COLO668 (cell line): ENCODE data around the gene KRT78.
A peak's percentile ranks its signal among the peaks of the same experiment; 100 is the strongest.
"Not testable (repeated sequence)": the region's sequence is repeated elsewhere in the genome, so short reads cannot be mapped to it uniquely, and the experiment has no call there.

Experiments used
- DNase-seq: peaks from one replicate; lab custom pipeline; 2025; ENCODE audit not compliant: unreplicated experiment; lab: John Stamatoyannopoulos, UW

Gene KRT78, protein sequence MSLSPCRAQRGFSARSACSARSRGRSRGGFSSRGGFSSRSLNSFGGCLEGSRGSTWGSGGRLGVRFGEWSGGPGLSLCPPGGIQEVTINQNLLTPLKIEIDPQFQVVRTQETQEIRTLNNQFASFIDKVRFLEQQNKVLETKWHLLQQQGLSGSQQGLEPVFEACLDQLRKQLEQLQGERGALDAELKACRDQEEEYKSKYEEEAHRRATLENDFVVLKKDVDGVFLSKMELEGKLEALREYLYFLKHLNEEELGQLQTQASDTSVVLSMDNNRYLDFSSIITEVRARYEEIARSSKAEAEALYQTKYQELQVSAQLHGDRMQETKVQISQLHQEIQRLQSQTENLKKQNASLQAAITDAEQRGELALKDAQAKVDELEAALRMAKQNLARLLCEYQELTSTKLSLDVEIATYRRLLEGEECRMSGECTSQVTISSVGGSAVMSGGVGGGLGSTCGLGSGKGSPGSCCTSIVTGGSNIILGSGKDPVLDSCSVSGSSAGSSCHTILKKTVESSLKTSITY

DNA sequence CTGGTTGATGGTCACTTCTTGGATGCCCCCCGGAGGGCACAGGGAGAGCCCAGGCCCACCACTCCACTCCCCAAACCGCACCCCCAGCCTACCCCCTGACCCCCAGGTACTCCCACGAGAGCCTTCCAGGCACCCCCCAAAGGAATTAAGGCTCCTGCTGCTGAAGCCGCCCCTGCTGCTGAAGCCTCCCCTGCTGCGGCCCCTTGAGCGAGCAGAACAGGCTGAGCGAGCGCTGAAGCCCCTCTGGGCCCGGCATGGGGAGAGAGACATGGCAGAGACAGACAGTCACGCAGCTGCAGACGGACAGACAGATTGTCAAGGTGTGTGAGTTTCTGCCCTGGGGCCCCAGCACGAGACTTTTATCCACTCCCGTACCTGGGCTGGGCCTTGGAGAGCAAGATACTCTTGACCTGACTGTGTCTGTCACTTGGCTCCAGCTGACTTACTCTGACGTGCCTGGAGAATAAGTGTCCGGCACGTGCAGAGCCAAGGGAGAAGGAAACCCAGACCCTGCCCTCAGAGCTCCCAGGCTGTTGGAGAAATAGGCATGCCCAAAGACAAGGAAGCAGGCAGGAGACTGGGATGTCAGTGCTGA is at the start of gene KRT78:
TSS of gene KRT78 (minus strand) at position 334 of the 595 bp plus-strand sequence. CDS start at position 270, 64 bp downstream.
- DNase-seq: no peak

DNA sequence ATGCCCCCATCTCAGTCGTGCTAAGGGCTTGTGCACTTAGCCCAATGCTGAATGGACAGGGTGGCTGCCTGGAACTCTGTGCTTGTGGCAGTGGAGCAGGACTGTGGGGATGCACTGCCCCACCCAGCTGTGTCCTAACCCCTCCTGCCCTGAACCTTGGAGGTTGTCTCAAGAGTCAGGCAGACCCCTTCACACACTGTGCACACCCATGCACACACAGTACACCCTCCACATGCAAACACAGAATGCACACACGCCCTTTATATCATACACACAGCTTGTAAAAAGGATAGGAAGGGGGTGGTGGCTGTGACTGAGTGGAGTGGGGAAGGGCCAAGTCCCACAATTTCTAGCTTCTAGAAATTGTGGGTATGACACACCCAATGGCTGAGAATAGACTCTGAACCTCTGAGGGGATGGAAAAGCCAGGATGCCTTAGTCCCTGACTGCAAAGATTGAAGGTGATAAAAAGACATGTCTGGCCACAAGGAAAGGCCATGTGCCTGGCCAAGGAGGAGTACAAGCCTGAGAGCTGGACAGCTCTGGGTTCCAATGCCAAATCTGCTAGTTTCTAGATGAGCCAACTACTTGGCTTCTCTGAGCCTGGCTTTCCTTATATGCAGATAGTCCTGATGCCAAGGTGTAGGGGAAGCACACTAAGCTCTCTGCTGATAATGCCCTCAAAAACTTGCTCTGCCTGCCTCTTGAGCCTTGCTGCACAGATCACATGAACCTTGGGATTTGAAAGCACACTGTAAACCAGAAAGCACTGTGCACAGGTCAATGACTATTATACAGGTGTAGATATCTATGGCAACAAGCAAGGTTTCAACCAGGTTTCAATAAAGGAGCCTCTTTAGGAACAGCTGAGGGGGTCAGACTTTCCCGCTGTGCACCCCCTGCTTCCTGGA is 47.7 kb upstream of the KRT78 start:
- DNase-seq: no peak

DNA sequence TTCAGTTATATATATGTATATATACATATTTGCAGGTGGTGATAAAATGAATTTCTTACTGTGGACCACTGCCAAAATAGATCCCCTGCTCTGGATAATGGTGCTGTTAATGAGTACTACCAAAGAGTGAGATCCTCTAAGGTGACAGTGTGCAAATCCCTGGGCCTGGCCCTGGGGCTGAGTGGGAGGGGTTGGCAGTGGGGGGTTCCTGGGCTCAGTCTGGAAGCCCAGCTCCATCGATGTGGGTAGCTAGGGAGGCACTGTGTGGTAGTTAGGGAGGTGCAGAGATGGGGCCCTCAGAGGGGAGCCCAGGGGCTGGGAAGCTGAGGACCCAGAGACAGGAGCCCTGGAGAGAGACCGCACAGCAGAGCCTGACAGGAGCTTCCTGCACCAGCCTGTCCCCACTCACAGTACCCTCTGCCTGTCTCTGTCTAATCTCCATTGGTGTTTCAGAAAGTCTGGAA is 47.0 kb upstream of the KRT78 start:
- peak; percentile 53 for DNase-seq

DNA sequence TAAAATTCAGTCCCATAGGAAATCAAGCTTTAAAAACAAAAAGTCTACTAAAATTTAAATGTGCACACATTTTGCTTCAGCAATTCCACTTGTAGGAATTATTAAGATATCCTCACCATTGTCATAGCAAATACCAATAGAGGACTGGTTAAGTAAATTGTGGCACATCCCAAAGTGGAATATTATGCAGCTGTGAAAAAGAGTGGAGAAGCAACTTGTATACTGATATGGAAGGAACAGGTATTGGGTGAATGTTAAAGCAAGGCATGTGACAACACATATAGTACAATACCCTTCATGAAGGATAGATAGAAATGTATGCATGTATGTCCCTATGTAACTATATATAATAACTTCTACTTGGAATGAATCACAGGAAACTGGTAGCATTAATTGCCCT is 44.2 kb upstream of the KRT78 start:
- no peak for DNase-seq

DNA sequence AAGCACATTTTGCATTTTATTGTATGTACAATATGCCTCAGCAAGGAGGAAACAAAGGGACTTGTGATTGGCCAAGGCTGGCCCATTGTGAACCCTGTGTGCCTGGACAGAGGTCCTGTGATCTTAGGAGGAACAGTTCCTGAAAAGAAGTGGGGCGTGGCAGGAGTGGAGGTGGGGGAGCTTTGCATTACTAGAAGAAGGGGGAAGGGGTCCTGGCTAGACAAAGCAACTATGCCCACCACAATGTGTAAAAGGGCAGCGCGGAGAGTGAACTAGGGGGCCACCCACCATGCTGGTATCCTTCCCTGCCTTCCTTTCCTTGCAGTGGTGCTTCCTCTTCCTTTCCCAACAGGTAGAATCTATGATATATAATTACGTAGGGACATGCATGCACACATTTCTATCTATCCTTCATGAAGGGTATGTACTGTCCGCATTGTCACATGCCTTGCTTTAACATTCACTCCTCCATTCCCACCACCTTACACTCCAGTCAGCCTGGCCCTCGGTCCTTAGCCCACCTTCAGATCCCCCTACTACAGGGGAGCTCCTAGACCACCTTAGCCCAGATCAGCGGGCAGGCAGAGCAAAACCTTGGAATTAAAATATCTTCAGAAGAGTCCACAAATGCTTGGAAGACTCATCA is 43.5 kb upstream of the KRT78 start:
- DNase-seq: no peak

DNA sequence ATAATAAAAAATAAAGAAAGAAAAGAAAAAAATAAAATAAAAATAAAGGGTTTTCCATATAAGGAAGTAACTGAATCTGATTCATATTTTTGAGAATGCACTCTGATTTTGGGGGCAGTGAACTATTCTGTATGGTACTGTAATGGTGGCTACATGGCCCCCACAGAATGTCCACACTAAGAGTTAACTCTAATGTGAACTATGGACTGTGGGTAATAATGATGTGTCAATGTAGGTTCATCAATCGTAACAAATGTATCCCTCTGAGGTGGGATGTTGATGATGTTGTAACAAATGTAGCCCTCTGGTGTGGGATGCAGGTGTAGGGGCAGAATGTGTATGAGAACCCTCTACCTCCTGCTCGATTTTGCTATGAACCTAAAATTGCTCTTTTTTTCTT is 42.2 kb upstream of the KRT78 start:
- DNase-seq: no peak

DNA sequence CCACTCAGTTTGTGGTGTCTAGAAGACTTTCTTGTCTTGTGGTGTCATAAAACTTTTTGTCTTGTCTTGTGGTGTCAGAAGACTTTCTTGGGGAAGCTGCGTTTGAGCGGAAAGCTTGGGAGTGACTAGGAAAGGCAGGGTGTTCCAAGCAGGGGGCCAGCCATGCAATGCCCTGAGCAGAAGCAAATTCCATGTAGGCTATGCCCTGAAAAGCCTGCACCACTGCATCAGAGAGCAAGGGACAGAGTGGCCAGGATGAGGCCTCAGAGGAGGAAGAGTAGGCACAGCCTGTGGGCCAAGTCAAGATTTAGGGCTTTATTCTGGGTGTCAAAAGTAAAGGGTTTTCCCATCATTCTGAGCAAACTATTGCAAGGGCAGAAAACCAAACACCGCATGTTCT is 41.6 kb upstream of the KRT78 start:
- no peak for DNase-seq

DNA sequence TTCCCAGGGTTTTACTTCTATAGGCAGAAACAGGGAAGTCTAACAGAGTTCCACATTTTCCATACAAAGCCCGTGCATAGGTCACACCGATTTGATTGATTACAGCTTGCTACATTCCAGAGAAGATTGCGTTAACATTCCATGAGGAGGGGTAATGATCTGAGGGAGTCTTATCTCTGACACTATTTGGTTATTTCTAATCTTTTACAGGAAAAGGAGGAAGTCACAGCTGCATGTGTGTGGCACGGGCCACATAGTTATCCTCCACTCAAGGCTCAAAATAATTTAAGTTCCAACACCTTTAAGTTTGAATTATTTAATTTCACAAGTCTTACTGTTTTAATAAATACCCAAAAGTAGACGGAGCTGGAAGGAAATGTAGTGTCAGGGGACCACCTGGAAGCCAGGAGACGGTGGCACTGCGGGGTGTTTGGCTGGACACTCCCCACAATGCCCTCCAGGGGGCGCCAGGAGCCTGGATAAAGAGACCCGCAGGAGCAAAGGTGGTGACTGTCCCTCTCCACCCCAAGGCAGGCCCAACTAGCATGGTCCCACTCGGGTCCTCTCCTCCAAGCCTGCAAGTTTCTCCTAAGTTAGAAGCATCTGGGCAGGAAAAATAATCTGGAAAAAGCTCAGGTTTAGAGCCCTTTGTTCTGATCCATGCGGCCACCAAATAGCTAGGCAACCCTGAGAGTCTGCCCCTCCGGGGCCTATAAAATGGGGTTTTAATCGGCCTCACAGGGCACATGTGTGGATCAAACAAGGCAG is 35.9 kb upstream of the KRT78 start:
- DNase-seq: peak; percentile 67

DNA sequence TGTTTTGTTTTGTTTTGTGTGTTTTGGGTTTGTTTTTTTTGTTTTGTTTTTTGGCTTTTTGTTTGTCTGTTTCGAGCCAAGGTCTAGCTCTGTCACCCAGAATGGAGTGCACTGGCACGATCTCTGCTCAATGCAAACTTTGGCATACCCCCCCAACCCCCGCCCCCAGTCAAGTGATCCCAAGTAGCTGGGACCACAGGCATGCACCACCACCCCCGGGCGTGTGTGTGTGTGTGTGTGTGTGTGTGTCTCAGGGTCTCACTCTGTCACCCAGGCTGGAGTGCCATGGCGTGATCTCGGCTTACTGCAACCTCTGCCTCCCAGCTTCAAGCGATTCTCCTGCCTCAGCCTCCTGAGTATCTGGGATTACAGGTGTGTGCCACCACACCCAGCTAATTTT is 31.7 kb upstream of the KRT78 start:
- not testable (repeated sequence) for DNase-seq

DNA sequence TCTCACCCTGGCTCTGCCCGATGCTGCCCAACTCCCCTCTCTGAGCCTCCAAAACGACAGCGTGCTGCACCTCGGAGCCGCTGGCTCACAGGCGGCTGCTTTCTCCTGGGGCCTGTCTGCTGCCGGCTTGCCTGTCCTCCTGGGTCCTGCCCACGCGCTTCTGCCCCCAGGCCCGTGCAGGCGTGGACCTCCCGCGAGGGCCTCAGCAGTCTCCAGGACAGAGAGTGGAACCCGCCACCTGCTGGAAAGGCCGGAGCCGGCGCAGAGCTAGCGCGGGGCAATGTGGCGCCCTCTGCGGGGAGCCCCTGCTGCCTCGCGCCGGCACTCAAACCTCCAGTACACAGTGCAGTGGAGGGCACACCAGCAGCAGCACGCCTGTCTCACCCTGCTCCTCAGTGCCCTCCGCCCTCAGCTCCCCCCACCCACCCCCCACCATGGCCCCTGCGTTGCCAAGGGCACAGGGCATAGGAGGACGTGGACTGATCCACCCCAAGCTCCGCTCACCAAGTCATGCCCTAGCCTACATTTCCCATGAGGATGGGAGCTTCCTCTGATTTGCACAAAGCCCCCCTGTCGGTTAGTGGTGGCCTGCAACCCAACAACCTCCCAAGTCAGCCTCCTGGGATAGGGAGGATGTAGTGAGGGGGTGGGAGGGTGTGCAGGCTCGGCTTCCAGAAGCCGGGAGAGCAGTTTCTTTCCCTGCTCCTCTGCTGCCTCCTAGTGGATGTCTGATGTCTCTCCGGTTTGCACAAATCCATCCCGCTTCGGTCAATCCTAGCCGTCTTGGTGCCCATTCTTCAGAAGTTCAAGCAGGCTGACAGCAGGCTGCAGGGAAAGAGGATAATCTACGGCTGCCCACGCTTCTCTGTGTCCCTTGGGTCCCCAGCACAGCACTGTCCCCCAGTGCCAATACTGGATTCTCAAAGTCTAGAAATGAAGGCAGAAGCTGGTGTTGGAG is 30.9 kb upstream of the KRT78 start:
- peak; percentile 61 for DNase-seq

DNA sequence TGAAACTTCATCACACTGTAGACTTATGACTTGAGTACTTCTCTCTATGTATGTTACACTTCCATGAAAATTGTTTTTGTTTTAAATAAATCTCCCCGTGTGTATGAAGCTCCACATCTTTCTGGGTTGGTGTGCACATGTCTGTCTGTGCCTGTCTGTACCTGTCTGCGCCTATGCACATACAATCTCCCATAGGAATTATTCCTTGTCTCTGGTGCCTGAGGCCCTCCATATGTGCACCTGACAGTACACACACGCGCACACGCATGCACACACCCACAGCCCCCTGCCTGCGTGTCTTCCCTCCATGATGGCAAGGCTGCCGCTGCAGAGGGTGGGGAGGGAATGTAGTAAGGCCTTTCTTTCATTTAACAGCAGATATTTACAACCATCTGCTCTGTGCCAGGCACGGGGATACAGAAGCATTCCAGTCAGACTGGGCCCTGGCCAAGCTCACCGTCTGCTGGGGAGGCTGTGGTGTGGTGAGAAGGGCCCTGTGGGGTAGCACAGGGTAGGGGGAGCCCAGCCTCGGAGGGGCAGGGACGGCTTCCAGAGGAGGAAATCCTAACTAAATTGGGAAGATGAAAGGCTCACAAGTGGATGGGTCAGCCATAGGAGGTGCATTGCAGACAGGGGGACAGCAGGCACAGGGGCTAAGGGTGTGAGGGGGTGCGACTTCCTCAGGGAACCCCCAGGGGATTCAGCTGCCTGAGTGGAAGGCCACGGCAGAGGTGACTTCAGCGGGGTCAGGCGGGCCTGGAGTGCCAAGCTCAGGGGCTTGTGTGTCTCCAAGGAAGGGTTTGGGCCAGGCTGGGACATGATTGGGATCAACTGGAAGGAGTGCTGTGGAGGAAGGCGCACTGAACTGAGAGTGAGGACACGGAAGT is 30.0 kb upstream of the KRT78 start:
- DNase-seq: no peak

DNA sequence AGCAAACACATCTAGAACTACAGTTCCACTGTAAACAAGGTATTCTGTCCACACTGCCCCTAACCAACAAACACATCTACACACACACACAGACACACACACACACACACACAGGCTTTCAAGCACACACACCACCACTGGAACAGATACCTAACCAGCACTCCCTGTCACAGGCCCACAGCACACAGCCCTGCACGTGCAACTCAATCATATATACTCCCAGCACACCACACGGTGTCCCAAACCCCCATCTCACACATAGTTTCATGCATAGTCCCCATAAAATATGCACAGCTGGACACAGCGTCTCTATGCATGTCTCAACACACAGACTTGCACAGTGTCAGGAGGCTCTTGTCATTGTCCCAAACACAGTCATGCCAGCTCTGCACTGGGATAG is 28.4 kb upstream of the KRT78 start:
- no peak for DNase-seq

DNA sequence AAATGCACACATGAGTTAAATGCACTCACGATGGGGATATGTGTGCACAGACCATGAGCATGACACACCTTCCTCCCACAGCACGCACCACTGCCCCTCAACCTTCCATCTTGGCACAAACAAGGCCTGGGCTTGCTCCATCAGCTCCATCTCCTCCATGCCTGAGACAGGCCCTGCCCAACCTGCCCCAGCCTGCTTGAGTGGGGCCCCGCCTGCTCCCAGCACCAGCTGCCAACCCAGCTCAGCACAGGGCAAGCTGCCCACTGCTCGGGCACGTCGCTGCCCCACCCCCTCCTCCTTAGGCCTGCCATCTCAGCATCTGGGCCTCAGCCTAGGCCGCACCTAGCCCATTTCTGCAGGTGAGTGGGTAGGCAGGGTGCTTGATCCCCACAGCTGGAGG is 27.6 kb upstream of the KRT78 start:
- peak; percentile 19 for DNase-seq

DNA sequence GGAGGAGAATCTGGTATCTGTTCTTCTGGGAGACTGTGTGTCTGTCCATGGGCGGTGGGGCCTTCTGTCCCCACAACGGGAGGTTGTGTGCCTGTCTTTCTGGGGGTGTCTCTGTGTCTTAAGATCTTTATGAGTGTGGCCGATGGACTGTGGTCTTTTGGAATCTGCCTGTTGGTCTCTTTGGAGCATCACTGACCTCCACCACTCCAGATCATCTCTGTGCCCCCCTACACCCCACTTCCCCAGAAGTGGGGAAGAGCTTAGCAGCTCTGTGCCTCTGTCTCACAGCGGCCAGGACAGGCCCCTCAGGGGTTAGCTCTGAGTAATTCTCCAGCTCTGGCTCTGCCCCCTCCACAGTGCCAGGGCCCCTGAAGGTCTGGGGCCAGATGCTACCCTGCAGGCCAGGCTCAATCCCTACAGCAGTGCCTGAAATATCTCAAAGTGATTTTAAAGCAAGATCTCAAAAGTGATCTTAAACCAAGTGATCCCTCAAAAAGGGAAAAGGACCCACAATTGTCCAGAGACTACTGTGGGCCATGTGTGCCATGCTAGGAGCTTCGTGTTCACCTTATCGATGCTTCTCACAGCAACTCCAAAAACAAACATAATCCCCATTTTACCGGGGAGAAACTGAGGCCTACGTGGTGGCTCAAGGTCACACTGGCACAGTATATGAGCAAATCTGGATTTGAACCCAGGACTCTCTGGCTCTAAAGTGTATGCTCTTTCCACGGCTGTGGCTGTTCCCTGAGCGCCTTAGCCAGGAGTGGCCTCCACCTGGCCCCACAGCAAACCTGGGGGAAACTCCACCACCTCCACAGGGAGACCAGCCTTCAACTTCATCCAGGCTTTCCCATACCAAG is 26.0 kb upstream of the KRT78 start:
- DNase-seq: no peak

DNA sequence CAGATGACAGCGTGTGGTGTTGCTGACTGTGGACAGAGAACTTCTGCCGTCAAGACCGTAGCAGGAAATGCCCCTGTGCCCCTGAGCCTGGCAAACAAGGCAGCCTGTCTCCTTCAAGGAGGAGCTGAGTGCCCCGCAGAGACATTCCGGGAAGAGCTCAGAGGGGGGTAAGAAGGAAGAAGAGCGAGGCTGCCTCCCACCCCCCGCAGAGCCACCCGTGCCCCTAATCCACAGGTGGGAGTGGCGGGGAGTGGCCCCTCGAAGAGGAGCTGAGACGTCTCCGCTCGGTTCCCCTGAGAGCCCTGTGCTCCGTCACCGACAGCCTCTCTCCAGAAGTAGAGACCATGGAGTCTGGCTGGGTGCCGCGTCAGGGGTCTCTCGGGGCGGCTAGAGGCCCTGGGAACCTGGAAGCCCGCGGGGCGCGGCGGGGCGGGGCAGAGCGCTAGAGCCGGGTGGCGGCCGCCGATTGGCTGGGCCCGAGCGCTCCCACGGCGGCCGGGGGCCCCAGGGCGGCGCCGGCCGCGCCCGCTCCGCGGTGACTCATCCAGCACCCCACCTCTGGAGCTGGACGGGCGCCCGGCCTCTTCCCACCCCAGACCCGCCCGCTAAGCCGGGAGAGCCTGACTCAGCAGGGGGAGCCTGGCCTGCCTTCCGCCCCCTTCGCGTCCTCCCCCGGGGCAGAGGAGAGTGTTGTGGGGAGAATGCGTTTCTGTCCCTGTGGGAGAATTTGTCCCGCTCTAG is 25.2 kb upstream of the KRT78 start:
- DNase-seq: peak; percentile 84

DNA sequence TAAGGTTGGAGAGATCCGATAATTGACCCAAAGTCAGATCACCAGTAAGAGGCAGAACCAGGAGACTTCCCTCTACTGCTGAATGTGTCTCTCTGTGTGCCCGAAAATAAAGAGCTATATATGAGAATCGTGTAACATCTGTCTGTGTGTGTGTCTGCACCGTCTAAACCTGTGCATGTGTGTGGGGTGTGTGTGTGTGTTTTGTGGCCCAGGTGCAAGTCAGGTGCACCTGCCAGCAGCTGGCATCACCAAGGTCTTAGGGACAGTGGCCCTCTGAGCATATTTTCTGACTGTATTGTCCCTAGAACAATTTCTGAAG is 24.7 kb upstream of the KRT78 start:
- DNase-seq: peak; percentile 56
